ENCODE data around the gene AXIN2. TPM values are rescaled to one million over a fixed set of nuclear protein-coding genes. Genes with fewer than 3 reads are reported as not detected.

AXIN2 gene
- total RNA-seq, 1 donor from 2014 or later = 8.9 TPM

- H3K27ac ChIP-seq (ENCODE audit: low read depth, low read length) = peak overlapping the region; percentile 28
- Mint-ChIP-seq H3K27me3 (ENCODE audit: low read depth, unreplicated experiment) (peaks cover 6% of the 10 kb centered on the region), H3K4me1 (ENCODE audit: low read depth, unreplicated experiment) (peaks cover 12% of the 10 kb centered on the region), H3K27ac (ENCODE audit: unreplicated experiment) (peak overlapping the region; percentile 11), H3K9me3 (ENCODE audit: unreplicated experiment) (peaks cover 8% of the 10 kb centered on the region), H3K4me3 (ENCODE audit: unreplicated experiment) (no peak overlapping the region), H3K36me3 (ENCODE audit: low read depth, unreplicated experiment) (no peaks in the 10 kb centered on the region)
- H3K4me2 ChIP-seq (ENCODE audit: low read length) = peak overlapping the region; percentile 43
- H4K20me1 ChIP-seq (ENCODE audit: insufficient read depth, low read length) = no peaks in the 10 kb centered on the region
- no peaks in the 10 kb centered on the region for H3K9me3 ChIP-seq (ENCODE audit: insufficient read depth, low read depth, low read length)
- peaks cover 2% of the 10 kb centered on the region for H3K27me3 ChIP-seq (ENCODE audit: insufficient read depth, low read length)
- DNase-seq (ENCODE audit: low read depth) = peak; percentile 81
- H3K79me2 ChIP-seq (ENCODE audit: insufficient read depth, low read length) = no peaks in the 10 kb centered on the region
- peak; percentile 49 for FAIRE-seq
- no peak overlapping the region for H3K9ac ChIP-seq (ENCODE audit: low read length)
- peaks cover 12% of the 10 kb centered on the region for H3K4me1 ChIP-seq (ENCODE audit: insufficient read depth, low read length)
- no peaks in the 10 kb centered on the region for H3K36me3 ChIP-seq (ENCODE audit: insufficient read depth, low read length)
- TF ChIP-seq EZH2 (IDR thresholded peaks at IDR 0.05; ENCODE audit: insufficient read depth, low read length) (no peak), CTCF (IDR thresholded peaks at IDR 0.05; ENCODE audit: insufficient read depth, low read depth, low read length) (no peak)
- H2AFZ ChIP-seq (ENCODE audit: low read depth, low read length) = no peak overlapping the region
- H3K4me3 ChIP-seq (ENCODE audit: insufficient read depth, low read depth, low read length) = no peak overlapping the region
Measured at GRCh38 chr17:65514541-65514940, 46.9 kb downstream of the AXIN2 start.

- peak overlapping the region; percentile 43 for H3K4me2 ChIP-seq (ENCODE audit: low read length)
- no peaks in the 10 kb centered on the region for H3K79me2 ChIP-seq (ENCODE audit: insufficient read depth, low read length)
- no peak overlapping the region for H3K27ac Mint-ChIP-seq (ENCODE audit: unreplicated experiment)
- peak; percentile 96 for DNase-seq (ENCODE audit: low read depth)
- no peak overlapping the region for H3K9ac ChIP-seq (ENCODE audit: low read length)
- H3K36me3 Mint-ChIP-seq (ENCODE audit: low read depth, unreplicated experiment) = no peaks in the 10 kb centered on the region
- H2AFZ ChIP-seq (ENCODE audit: low read depth, low read length) = no peak overlapping the region
- peak; percentile 54 for FAIRE-seq
- H3K27ac ChIP-seq (ENCODE audit: low read depth, low read length) = no peak overlapping the region
- no peaks in the 10 kb centered on the region for H3K36me3 ChIP-seq (ENCODE audit: insufficient read depth, low read length)
- no peak for TF ChIP-seq CTCF (IDR thresholded peaks at IDR 0.05; ENCODE audit: insufficient read depth, low read depth, low read length)
- no peak for TF ChIP-seq EZH2 (IDR thresholded peaks at IDR 0.05; ENCODE audit: insufficient read depth, low read length)
- no peak overlapping the region for H3K4me3 Mint-ChIP-seq (ENCODE audit: unreplicated experiment)
- peaks cover 12% of the 10 kb centered on the region for H3K4me1 ChIP-seq (ENCODE audit: insufficient read depth, low read length)
- H3K27me3 ChIP-seq (ENCODE audit: insufficient read depth, low read length) = peaks cover 2% of the 10 kb centered on the region
- H3K4me3 ChIP-seq (ENCODE audit: insufficient read depth, low read depth, low read length) = no peak overlapping the region
- H3K4me1 Mint-ChIP-seq (ENCODE audit: low read depth, unreplicated experiment) = peaks cover 12% of the 10 kb centered on the region
- no peaks in the 10 kb centered on the region for H3K9me3 ChIP-seq (ENCODE audit: insufficient read depth, low read depth, low read length)
- H4K20me1 ChIP-seq (ENCODE audit: insufficient read depth, low read length) = no peaks in the 10 kb centered on the region
- peaks cover 8% of the 10 kb centered on the region for H3K9me3 Mint-ChIP-seq (ENCODE audit: unreplicated experiment)
- peaks cover 6% of the 10 kb centered on the region for H3K27me3 Mint-ChIP-seq (ENCODE audit: low read depth, unreplicated experiment)
Measured at GRCh38 chr17:65514082-65514481, 47.4 kb downstream of the AXIN2 start.

GRCh38 chr17:65511316-65511715 is 50.1 kb downstream of the AXIN2 start:
- H3K4me1 Mint-ChIP-seq (ENCODE audit: low read depth, unreplicated experiment) = peaks cover 9% of the 10 kb centered on the region
- Histone ChIP-seq H3K4me1 (ENCODE audit: insufficient read depth, low read length) (peaks cover 11% of the 10 kb centered on the region), H3K9me3 (ENCODE audit: insufficient read depth, low read depth, low read length) (no peaks in the 10 kb centered on the region), H3K9ac (ENCODE audit: low read length) (no peak overlapping the region), H3K79me2 (ENCODE audit: insufficient read depth, low read length) (no peaks in the 10 kb centered on the region), H3K27ac (ENCODE audit: low read depth, low read length) (no peak overlapping the region), H2AFZ (ENCODE audit: low read depth, low read length) (no peak overlapping the region), H4K20me1 (ENCODE audit: insufficient read depth, low read length) (no peaks in the 10 kb centered on the region), H3K4me2 (ENCODE audit: low read length) (no peak overlapping the region), H3K4me3 (ENCODE audit: insufficient read depth, low read depth, low read length) (no peak overlapping the region), H3K27me3 (ENCODE audit: insufficient read depth, low read length) (no peaks in the 10 kb centered on the region), H3K36me3 (ENCODE audit: insufficient read depth, low read length) (no peaks in the 10 kb centered on the region)
- no peak for TF ChIP-seq EZH2 (IDR thresholded peaks at IDR 0.05; ENCODE audit: insufficient read depth, low read length)
- no peak for TF ChIP-seq CTCF (IDR thresholded peaks at IDR 0.05; ENCODE audit: insufficient read depth, low read depth, low read length)
- H3K27me3 Mint-ChIP-seq (ENCODE audit: low read depth, unreplicated experiment) = no peaks in the 10 kb centered on the region
- H3K4me3 Mint-ChIP-seq (ENCODE audit: unreplicated experiment) = no peak overlapping the region
- no peaks in the 10 kb centered on the region for H3K36me3 Mint-ChIP-seq (ENCODE audit: low read depth, unreplicated experiment)
- DNase-seq (ENCODE audit: low read depth) = no peak
- FAIRE-seq = no peak
- no peak overlapping the region for H3K27ac Mint-ChIP-seq (ENCODE audit: unreplicated experiment)
- H3K9me3 Mint-ChIP-seq (ENCODE audit: unreplicated experiment) = peaks cover 5% of the 10 kb centered on the region

Data from astrocyte (in vitro differentiated cells and primary cell).